ENCODE measurements around the gene PIGP.

Gene PIGP

DNA sequence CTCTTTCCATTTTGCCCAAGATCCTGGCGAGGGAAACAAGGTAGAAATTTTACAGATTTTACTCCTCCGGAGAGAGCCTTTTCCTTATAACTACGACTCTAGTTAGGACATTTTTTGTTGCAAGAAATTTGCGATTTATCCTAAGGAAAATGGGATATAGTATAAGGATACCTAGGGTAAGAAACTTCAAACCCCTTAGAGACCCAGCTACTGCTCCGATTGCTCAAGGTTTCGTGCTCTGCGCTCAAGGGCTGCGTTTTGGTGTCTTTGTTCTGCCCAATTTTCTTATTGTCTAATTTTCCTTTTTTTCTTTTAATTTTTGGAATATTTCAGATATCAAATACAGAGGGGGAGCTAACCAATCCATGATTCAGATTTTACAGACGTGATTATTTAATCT, 1.7 kb upstream of the PIGP start:
- Histone ChIP-seq H4K20me1 (ENCODE audit: insufficient read depth, low read length) (peaks cover 24% of the 10 kb centered on the region; the same call in 1 of the 2 replicates), H3K4me1 (ENCODE audit: insufficient read depth, low read length) (peaks cover 47% of the 10 kb centered on the region), H3K27me3 (ENCODE audit: insufficient read depth, low read length, poor library complexity) (no peaks in the 10 kb centered on the region), H3K27ac (ENCODE audit: low read length) (peak overlapping the region; percentile 81), H3K4me3 (ENCODE audit: low read depth in 1 of 2, low read length in 2 of 2) (peak overlapping the region; percentile 57 to 81; a peak in 3 of 4 replicates), H2AFZ (ENCODE audit: low read depth, low read length) (peak overlapping the region; percentile 91), H3K36me3 (ENCODE audit: insufficient read depth, low read length) (peaks cover 7% of the 10 kb centered on the region; the same call in 1 of the 2 replicates), H3K9ac (ENCODE audit: low read depth, low read length) (peak overlapping the region; percentile 93), H3K4me2 (ENCODE audit: insufficient read depth, low read length) (peak overlapping the region; percentile 95), H3K9me3 (ENCODE audit: insufficient read depth, low read length, severe bottlenecking) (no peaks in the 10 kb centered on the region), H3K79me2 (ENCODE audit: insufficient read depth, low read length) (peaks cover 80% of the 10 kb centered on the region)
- ATAC-seq (ENCODE audit: insufficient read depth, low read depth) (no peak), DNase-seq (no peak)
- TF ChIP-seq, protein P1, sequence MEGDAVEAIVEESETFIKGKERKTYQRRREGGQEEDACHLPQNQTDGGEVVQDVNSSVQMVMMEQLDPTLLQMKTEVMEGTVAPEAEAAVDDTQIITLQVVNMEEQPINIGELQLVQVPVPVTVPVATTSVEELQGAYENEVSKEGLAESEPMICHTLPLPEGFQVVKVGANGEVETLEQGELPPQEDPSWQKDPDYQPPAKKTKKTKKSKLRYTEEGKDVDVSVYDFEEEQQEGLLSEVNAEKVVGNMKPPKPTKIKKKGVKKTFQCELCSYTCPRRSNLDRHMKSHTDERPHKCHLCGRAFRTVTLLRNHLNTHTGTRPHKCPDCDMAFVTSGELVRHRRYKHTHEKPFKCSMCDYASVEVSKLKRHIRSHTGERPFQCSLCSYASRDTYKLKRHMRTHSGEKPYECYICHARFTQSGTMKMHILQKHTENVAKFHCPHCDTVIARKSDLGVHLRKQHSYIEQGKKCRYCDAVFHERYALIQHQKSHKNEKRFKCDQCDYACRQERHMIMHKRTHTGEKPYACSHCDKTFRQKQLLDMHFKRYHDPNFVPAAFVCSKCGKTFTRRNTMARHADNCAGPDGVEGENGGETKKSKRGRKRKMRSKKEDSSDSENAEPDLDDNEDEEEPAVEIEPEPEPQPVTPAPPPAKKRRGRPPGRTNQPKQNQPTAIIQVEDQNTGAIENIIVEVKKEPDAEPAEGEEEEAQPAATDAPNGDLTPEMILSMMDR (IDR thresholded peaks at IDR 0.05; ENCODE audit: borderline replicate concordance, extremely low read depth, low read length, poor library complexity, severe bottlenecking), result no peak
- no peak for TF ChIP-seq EZH2 (IDR thresholded peaks at IDR 0.05; ENCODE audit: borderline replicate concordance, low read depth, low read length, severe bottlenecking)

DNA sequence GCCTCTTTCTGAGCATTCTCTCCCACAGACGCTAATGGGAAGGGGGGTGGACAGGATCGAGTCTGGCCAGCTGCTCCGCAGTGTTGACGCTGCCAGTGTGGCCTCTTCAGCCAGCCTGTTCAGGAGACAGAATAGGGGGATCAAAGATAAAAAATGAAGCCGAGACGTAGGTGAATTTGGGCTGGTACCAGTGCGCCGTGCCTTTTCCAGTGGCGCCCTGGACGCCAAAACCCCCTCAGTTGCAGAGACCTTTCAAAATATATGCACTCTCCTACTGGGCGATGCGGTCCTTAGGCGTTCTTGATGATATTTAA, 1.3 kb upstream of the PIGP start:
- H3K27ac ChIP-seq (ENCODE audit: low read length), result peak overlapping the region; percentile 81

DNA sequence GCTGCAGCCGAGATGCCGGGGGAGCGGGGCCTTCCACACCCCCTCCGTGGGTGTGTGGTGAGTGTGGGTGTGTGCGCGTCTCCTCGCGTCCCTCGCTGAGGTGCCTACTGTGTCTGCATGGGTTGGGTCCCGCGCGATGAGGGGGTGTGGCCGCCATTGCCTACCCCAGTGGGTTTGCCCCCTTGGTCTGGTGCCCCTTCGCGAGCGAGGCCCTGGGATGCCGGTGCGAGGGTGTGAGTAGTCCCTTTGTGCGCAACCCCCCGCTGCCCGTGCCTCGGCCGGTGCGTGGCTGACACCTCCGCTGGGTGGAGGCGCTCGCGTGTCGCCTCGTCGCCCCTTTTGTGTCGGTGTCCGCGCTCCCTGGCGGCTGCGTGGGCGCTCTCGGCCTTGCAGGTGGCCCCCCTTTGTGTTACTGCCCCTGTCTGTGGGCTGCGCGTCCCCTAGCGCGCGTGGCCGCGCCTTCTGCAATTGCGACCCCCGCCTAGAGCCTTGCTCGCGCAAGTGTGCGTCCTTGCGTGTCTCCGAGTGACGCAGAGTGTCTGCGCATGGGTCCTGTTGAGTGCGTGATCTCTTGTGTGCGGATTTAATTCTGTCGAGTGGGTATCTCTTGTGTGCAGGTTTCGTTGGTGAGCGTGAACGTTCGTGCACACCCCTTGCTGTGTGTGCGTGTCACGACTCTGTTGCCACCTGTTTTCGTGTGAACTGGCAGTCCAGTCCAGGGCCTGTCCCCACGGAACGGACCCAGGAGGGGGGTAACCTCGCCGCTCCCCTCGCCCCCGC, 736 bp upstream of the PIGP start:
- H3K27me3 ChIP-seq (ENCODE audit: insufficient read depth, low read length, poor library complexity), result no peaks in the 10 kb centered on the region
- DNase-seq (peak; percentile 64), ATAC-seq (ENCODE audit: insufficient read depth, low read depth) (peak; percentile 44)
- H3K79me2 ChIP-seq (ENCODE audit: insufficient read depth, low read length), result peaks cover 70% of the 10 kb centered on the region
- TF ChIP-seq, protein P1 (IDR thresholded peaks at IDR 0.05; ENCODE audit: borderline replicate concordance, extremely low read depth, low read length, poor library complexity, severe bottlenecking), result peak; percentile 39
- TF ChIP-seq EZH2 (IDR thresholded peaks at IDR 0.05; ENCODE audit: borderline replicate concordance, low read depth, low read length, severe bottlenecking), result no peak
- H2AFZ ChIP-seq (ENCODE audit: low read depth, low read length), result peak overlapping the region; percentile 91
- H3K4me2 ChIP-seq (ENCODE audit: insufficient read depth, low read length), result peak overlapping the region; percentile 95
- no peaks in the 10 kb centered on the region for H3K9me3 ChIP-seq (ENCODE audit: insufficient read depth, low read length, severe bottlenecking)
- H3K4me3 ChIP-seq (ENCODE audit: low read depth in 1 of 2, low read length in 2 of 2), result peak overlapping the region; percentile 57 to 81
- peaks cover 47% of the 10 kb centered on the region for H3K4me1 ChIP-seq (ENCODE audit: insufficient read depth, low read length)
- H3K27ac ChIP-seq (ENCODE audit: low read length), result peak overlapping the region; percentile 81
- H4K20me1 ChIP-seq (ENCODE audit: insufficient read depth, low read length), result peaks cover 24% of the 10 kb centered on the region; the same call in 1 of the 2 replicates
- H3K9ac ChIP-seq (ENCODE audit: low read depth, low read length), result peak overlapping the region; percentile 93
- H3K36me3 ChIP-seq (ENCODE audit: insufficient read depth, low read length), result peaks cover 13% of the 10 kb centered on the region

More for the DNA sequence above, 1.3 kb upstream of the PIGP start:
- Histone ChIP-seq H3K9me3 (ENCODE audit: insufficient read depth, low read length, severe bottlenecking) (no peaks in the 10 kb centered on the region), H2AFZ (ENCODE audit: low read depth, low read length) (peak overlapping the region; percentile 91), H3K79me2 (ENCODE audit: insufficient read depth, low read length) (peaks cover 76% of the 10 kb centered on the region), H3K36me3 (ENCODE audit: insufficient read depth, low read length) (peaks cover 7% of the 10 kb centered on the region; the same call in 1 of the 2 replicates), H4K20me1 (ENCODE audit: insufficient read depth, low read length) (peaks cover 24% of the 10 kb centered on the region; the same call in 1 of the 2 replicates), H3K9ac (ENCODE audit: low read depth, low read length) (peak overlapping the region; percentile 93), H3K4me1 (ENCODE audit: insufficient read depth, low read length) (peaks cover 47% of the 10 kb centered on the region), H3K27me3 (ENCODE audit: insufficient read depth, low read length, poor library complexity) (no peaks in the 10 kb centered on the region), H3K4me2 (ENCODE audit: insufficient read depth, low read length) (peak overlapping the region; percentile 95), H3K4me3 (ENCODE audit: low read depth in 1 of 2, low read length in 2 of 2) (peak overlapping the region; percentile 57 to 81)
- DNase-seq, result no peak
- TF ChIP-seq, protein P1 (IDR thresholded peaks at IDR 0.05; ENCODE audit: borderline replicate concordance, extremely low read depth, low read length, poor library complexity, severe bottlenecking), result no peak
- TF ChIP-seq EZH2 (IDR thresholded peaks at IDR 0.05; ENCODE audit: borderline replicate concordance, low read depth, low read length, severe bottlenecking), result no peak
- ATAC-seq (ENCODE audit: insufficient read depth, low read depth), result peak; percentile 0; the same call in 1 of the 3 replicates
